ENCODE results near the gene AFF1. TPM values are rescaled to one million over a fixed set of nuclear protein-coding genes. Genes with fewer than 3 reads are reported as not detected.

AFF1 gene
- total RNA-seq, 1 donor, result 21.9 TPM

- no peak for TF ChIP-seq CTCF (IDR thresholded peaks at IDR 0.05; ENCODE audit: insufficient read depth, low read length)
- DNase-seq (ENCODE audit: low read depth), result no peak
- no peak overlapping the region for H3K4me3 ChIP-seq (ENCODE audit: low read depth, low read length)
Observed at GRCh38 chr4:87117051-87117731, 182.4 kb downstream of the AFF1 start.

GRCh38 chr4:87117732-87118075 lies 182.9 kb downstream of the AFF1 start:
- no peak for TF ChIP-seq CTCF (IDR thresholded peaks at IDR 0.05; ENCODE audit: insufficient read depth, low read length)
- H3K4me3 ChIP-seq (ENCODE audit: low read depth, low read length), result no peak overlapping the region
- no peak for DNase-seq (ENCODE audit: low read depth)

- no peak for TF ChIP-seq CTCF (IDR thresholded peaks at IDR 0.05; ENCODE audit: insufficient read depth, low read length)
- H3K4me3 ChIP-seq (ENCODE audit: low read depth, low read length), result no peak overlapping the region
- DNase-seq (ENCODE audit: low read depth), result no peak
Observed at GRCh38 chr4:87118421-87118820, 183.6 kb downstream of the AFF1 start.

DNA sequence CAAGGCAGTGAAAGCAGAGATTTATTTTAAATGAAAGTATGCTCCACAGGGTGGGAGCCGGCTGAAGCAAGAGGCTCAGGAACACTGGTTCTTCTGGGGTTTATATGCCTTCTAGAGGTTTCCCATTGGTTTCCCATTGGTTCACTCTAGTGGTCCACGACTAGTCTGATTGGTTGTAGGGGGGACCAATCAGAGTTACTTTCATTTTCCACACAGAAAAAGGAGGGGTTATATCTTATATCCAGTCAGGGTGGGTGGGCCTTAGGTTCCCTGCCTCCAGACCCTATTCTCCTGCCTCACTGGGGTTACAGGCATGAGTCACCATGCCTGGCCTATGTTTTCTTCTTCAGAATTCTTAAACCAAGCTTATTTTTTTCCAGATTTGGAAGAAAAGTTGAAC lies 184.0 kb downstream of the AFF1 start:
- TF ChIP-seq CTCF (IDR thresholded peaks at IDR 0.05; ENCODE audit: insufficient read depth, low read length), result no peak
- H3K4me3 ChIP-seq (ENCODE audit: low read depth, low read length), result no peak overlapping the region
- peak; percentile 68 for DNase-seq (ENCODE audit: low read depth)

GRCh38 chr4:87120010-87120409 lies 185.2 kb downstream of the AFF1 start:
- H3K4me3 ChIP-seq (ENCODE audit: low read depth, low read length), result no peak overlapping the region
- DNase-seq (ENCODE audit: low read depth), result no peak
- TF ChIP-seq CTCF (IDR thresholded peaks at IDR 0.05; ENCODE audit: insufficient read depth, low read length), result no peak

DNA sequence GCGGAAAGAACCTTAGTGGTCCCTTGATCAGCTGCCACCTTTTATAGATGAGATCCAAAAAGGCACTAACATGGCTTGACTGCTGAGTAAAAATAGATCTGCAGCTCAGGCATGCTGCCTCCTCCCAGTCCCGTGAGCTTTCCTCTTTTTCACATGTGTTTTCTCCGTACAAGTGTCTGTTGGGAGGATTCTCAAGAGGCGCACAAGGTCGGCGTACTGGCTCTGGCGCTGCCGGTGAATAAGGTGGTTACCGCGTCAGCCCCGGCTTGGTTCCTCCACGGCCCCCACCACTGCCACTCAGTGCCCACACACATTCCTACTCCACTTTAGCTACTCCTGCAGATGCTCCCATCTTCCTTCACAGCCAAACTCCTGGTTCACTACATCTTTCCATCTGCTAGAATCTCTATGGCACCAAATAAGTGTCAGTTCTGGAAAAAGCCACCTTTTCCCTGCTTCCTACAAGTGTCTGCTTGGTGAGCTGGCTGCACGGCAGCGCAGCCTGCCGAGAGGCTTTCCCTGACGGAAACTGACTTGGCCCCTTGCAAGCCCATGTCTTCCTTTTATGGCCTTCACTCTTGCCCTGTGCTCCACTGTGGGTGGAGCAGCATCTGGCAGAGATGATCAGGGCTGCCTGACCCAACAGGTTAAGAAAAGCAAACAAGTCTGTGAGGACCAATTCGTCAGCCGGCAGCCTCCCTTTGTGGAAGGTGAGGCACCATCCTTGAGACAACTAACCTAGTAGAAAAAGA lies 185.8 kb downstream of the AFF1 start:
- TF ChIP-seq CTCF (IDR thresholded peaks at IDR 0.05; ENCODE audit: insufficient read depth, low read length), result no peak
- DNase-seq (ENCODE audit: low read depth), result peak; percentile 54
- H3K4me3 ChIP-seq (ENCODE audit: low read depth, low read length), result no peak overlapping the region

Data from fibroblast of the aortic adventitia (primary cell).